HL-60/S4 (cell line): ENCODE results near the gene RHEB.
"Not testable (repeated sequence)": the region's sequence is repeated elsewhere in the genome, so short reads cannot be mapped to it uniquely, and the experiment has no call there.

ENCODE experiments used
- in situ Hi-C: fragments of 300-500 bp; cut with MboI; formaldehyde crosslinking; loops from 2 replicates; pipeline ENCODE4 v1.14.3; 2022; ENCODE audit warnings: low sequenced_read_pairs

RHEB gene

DNA sequence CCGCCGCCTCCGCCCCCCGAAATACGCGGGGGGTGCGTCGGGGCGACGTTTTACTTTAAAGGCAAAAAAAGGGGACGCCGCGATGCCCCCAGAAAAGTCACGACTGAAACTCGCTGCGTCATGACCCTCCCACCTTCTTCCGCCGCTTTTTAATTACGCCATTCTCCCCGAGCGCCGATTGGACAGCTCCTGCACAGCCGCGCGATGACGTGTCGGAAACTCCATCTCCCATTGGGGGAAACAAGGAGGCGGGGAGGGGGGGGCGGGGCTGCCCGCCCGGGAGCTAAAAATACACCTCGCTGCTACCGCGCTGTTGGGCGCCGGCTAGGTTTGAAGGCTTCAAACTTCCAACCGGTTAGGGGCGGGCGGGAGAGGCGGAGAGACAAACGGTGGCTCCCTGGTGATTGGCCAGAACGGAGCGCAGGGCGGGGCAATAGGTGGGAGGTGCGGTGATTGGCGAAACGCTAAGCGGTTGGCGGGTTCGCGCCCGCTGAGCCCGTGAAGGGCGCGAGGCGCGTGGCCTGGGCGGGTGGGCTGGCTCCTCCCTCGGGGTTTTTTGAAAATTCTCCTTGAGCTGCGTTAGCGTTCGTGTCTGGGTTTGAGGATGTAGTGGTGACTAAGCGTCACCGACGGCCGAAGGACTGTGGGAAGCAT lies at the start of gene RHEB:
RHEB (minus strand) TSS at position 131 of the 654 bp plus-strand sequence. CDS start 384 bp downstream, outside the sequence.
- in situ Hi-C loops = no loop called here

GRCh38 chr7:151566897-151567320 lies 47.2 kb upstream of the RHEB start:
- in situ Hi-C loops = no loop called here

DNA sequence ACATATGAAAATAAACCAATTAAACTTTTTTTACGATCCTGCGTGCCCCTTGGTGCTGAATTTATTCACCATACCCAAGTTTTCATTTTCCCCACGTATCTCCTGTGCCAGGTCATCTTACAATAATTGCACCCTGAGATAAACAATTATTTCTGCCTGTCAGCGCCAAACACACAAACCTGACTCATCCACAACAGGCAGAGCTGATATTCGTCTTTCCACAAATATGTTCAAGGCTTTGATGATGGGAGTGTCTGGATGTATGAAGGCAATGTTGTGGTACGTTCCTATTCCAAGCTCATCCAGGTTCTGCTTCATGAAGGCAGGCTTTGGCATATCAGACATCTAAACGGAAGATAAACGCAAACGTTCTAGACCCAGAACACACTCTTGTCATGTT lies 45.8 kb upstream of the RHEB start:
- in situ Hi-C loops = no loop called here

GRCh38 chr7:151560243-151560642 lies 40.5 kb upstream of the RHEB start:
- in situ Hi-C loops = no loop called here

DNA sequence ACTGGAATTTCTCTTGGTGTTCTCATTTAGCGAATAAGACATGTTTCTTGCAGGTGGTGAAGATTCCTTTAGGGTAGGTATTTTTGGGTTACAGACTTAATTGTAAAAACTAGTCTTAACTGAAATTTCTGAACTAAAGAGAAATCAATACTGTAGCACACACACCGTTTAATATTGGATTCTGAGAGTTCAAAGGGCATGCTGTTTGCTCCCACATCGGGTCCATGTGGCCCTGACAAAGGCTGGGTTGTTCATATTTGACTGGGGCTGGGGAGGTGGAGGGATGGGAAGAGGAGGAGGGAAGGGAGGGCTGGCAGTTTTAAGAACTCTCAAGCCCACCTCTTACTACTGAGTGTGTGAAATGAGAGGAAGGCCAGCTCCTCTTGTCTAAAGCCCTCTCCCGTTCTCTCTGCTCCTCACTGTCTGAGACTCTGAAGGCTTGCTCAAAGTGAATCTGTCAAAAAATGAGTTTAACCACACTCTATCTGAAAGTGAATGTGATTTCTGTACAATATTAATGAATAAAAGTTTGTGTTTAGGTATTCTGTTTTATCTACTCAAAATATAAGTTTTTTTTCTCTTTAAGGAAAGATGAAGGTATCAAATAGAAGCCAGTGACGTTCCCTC lies 40.0 kb upstream of the RHEB start:
- in situ Hi-C loops = no loop called here

GRCh38 chr7:151558575-151558974 lies 38.9 kb upstream of the RHEB start:
- in situ Hi-C loops = no loop called here

- in situ Hi-C loops = no loop called here
Observed at GRCh38 chr7:151556592-151556991, 36.9 kb upstream of the RHEB start.

- in situ Hi-C loops = no loop called here
Observed at GRCh38 chr7:151553356-151553755, 33.7 kb upstream of the RHEB start.

DNA sequence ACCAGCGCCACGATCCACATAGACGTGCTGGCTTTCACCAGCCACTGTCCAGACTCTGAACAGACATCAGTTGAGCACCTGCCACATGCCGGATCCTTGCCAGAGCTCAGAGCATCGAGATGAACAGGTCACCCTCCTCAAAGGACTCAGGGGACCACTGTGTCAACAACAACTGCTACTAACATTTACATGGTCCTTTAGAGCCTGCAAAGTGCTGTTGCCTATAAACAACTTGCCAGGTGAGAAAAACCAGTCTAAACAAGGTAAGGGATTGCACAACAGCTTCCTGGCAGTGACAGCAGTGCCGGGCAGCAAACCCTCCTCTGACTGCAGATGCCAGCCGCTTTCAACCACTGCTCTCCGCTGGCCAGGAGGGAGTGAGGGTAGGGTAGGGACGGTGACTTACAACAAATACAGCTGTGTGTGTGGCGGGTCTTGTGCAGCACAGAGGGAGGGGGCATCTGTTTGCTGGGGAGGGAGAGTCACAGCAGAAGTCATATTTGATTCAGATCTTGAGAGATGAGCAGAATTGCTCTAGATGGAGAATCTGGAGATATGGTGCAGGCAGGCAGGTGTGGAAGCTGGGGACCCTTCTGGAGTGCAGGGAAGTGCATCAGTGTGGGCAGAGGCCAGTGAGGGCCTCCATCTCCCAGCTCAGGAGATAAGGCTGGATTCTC lies 32.8 kb upstream of the RHEB start:
- in situ Hi-C loops = no loop called here

GRCh38 chr7:151551820-151552219 lies 32.1 kb upstream of the RHEB start:
- in situ Hi-C loops = no loop called here

DNA sequence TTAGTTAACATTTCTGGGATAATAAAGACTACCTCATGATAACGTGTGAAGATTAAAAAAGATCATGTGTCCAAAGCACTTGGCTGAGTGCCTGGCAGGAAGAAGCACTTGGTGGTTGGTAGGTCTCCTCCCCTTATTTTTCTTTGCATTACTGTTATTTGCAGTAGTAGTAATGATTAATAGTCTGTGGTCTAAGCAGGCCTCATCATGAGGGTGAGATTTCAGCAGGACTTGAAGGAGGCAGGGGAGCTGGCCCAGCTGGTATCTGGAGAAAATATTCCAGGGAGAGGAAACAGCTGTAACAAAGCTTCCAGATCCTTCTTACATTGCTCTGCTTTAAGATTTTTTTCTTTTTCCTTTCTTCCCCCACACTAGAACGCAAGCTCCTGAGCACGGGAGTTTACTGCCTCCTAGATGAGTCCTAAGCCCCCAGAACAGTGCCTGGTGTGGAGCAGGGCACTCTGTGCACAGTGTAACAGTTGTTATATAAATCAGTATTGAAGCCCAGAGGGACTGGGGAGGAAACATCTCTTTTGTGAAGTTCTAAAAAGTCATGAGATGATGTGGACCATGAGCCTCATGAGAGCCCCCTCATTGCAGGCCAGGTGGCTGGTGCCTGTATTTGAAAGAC lies 31.1 kb upstream of the RHEB start:
- in situ Hi-C loops = no loop called here

DNA sequence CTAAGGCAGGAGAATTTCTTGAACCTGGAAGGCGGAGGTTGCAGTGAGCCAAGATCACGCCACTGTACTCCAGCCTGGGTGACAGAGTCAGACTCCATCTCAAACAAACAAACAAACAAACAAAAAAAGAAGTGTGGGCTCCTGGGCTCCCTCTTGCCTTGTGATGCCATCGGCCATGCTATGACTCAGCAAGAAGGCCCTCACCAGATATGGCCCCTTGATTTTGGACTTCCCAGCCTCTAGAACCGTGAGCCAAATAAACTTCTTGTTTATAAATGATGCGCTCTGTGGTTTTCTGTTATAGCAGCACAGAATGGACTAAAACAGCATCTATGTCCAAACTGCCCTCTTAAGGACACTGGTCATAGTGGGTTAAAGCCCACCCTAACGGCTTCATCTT lies 29.9 kb upstream of the RHEB start:
- in situ Hi-C loops = no loop called here

DNA sequence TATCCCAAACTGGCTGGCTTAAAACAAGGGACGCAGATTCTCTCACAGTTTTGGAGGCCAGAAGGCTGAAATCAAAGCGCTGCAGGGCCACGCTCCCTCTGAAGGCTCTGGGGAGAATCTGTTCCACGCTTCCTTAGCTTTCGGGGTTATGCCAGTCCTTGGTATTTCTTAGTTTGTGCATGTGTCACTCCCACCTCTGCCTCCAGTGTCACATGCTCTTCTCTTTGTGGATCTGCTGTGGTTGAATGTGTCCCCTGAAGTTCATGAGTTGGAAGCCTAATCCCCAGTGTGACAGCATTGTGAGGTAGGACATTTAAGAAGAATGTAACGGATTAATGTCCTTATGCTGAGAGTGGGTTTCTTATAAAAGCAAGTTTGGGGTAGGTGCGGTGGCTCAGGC lies 29.4 kb upstream of the RHEB start:
- in situ Hi-C loops = no loop called here

DNA sequence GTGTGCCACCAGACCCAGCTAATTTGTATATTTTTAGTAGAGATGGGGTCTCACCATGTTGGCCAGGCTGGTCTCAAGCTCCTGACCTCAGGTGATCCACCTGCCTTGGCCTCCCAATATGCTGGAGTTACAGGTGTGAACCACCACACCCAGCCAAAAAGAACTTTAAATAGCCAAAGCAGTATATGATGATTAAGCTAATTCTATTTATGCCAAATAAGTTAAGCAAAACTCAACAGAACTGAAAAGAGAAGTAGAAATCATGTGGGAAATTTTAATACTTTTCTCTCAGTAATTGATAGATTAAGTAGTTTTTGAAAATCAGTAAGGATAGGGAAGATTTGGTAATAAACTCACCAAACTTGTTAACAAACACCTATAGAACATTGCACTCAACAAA lies 24.5 kb upstream of the RHEB start:
- in situ Hi-C loops = no loop called here

GRCh38 chr7:151542606-151543130 lies 23.0 kb upstream of the RHEB start:
- in situ Hi-C loops = no loop called here

GRCh38 chr7:151541709-151542499 lies 22.2 kb upstream of the RHEB start:
- in situ Hi-C loops = no loop called here

DNA sequence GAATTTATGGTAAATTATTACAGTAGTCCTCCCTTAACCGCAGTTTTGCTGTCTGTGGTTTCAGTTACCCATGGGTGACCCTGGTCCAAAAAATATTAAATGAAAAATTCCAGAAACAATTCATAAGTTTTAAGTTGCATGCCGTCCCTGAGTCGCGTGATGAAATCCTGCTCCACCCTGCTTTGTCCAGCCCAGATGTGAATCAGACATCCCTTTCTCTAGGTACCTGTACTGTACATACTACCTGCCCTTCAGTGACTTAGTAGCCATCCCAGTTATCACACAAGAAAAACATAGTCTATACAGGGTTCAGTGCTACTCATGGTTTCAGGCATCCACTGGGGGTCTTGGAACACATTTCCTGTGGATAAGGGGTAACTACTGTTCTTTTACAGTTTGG lies 20.5 kb upstream of the RHEB start:
- in situ Hi-C loops = no loop called here

- in situ Hi-C loops = no loop called here
Observed at GRCh38 chr7:151539088-151539671, 19.5 kb upstream of the RHEB start.

DNA sequence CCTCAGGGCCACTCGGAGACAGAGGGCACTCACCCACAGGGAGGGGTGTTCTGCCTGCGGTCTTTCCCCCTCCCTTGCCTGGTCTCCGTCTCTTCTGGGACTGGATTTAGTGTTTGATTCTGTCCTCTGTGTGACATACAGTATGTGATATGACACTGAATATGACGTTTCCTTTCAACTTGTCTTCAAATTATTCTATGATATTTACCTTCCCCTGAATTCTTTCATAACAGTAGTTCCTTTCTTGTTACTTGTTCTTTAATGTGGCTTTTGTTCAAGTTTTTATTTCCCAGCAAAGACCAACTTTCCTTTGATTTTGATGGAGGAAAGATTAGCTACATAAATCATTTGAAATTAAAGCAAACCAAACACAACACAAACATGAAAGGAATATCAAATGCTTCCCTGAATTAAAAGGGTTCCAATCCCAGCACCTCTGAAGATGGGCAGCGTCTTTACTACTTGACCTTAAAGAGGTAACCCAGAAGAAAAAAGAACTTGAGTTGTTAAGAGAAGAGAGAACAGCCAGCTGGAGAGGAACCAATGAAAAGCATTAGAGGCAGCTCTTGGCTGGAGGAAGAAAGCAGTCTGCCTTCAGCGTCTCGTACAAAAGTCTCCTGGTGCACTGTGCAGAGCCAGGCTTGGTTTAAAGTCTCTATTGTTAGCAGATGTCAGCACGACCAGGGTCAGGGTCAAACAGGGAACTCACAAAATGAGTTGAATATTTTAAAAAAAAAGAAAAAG lies 18.3 kb upstream of the RHEB start:
- in situ Hi-C loops = no loop called here

- in situ Hi-C loops = not testable (repeated sequence)
Observed at GRCh38 chr7:151536178-151536577, 16.5 kb upstream of the RHEB start.
